BJ (cell line): ENCODE data around the gene SSH3. TPM values are rescaled to one million over a fixed set of nuclear protein-coding genes. Genes with fewer than 3 reads are reported as not detected.

Experiments used
- CTCF ChIA-PET: fragments of 350-600 bp; formaldehyde crosslinking; extraction: SDS; loops from one replicate; lab custom pipeline; 2021; ENCODE audit warnings: antibody characterized with exemption, inconsistent platforms; lab: Yijun Ruan, JAX
- POLR2A ChIA-PET: fragments of 300-600 bp; sonication (Branson Sonifier 250); formaldehyde crosslinking; extraction: SDS; loops from one replicate; lab custom pipeline; 2021; ENCODE audit warnings: antibody characterized with exemption; lab: Charles Lee
- DNase-seq: peaks from one replicate; pipeline ENCODE4 v3.0.0-alpha.2; 2011; ENCODE audit warnings: low read depth
- H3K27me3 ChIP-seq: 2 replicates; pipeline ENCODE4 v1.6.0; 2011; ENCODE audit warnings: low read length; ENCODE audit not compliant: control insufficient read depth, insufficient read depth
- H3K36me3 ChIP-seq: 2 replicates; pipeline ENCODE4 v1.5.1; 2011; ENCODE audit warnings: low read length; ENCODE audit not compliant: control insufficient read depth, insufficient read depth
- H3K4me3 ChIP-seq: 2 replicates; pipeline ENCODE4 v1.5.1; 2011; ENCODE audit warnings: low read depth, mild to moderate bottlenecking, control low read depth, low read length
- polyA plus RNA-seq: library from polyadenylated mRNA; depleted of rRNA; stranded (reverse); fragments of >200 nt; gene quantifications from 2 replicates; pipeline ENCODE4 v1.2.3, GENCODE V29; 2011
- TF ChIP-seq, protein P1 (sequence below): IDR thresholded peaks from 2 replicates; pipeline ENCODE4 v1.5.1; 2011; ENCODE audit warnings: low read depth, mild to moderate bottlenecking, control low read depth, inconsistent platforms, low read length, moderate library complexity; ENCODE audit not compliant: insufficient read depth

The SSH3 gene
- polyA plus RNA-seq, 1 experiment: 22.1 TPM

DNA sequence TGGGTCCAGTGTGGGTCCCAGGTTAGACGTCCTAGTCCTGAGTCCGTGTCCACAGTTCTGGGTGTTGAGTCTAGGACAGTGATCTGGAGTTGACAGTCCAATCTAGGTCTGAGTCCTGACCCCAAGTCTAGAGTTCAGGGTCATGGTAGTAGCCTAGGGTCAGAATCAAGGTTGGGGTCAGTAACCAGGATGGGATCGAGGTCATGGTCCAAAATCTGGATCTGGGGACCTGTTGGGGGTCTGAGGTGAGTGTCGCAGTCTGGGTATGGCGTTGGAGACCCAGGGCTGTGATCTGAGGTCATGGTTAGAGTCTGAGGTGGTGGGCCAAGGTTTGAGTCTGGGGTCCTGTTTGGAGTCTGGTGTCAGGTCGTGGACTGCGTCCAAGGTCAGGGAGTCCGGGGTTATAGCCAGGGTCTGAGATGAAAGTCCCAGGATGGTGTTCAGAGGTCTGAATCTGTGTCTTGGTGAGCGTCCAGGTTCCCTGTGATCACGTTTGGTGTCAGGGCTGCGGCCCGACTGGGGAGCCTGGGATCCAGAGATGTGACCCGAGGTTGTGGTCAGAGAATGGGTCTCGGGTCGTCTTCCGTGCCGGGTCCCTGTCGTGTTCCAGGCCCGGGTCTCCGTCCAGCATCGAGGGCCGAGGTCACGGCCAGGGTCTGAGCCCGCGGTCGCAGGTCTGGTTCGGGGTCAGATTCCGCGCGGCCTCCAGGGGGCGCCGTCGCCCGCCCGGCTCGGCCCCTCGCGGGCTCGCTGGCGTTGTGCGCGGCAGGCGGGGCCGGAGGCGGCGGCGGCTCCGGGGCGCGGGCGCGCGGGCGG lies 37.5 kb upstream of the SSH3 start:
- Histone ChIP-seq H3K27me3 (no peaks in the 10 kb centered on the region), H3K36me3 (peaks cover 9% of the 10 kb centered on the region), H3K4me3 (peak overlapping the region; percentile 32)
- CTCF ChIA-PET: interaction anchor here (1.0 to 4.9 kb wide), 7 partner anchors 52 to 117 kb away, joined by 3 to 133 read pairs (median 5); no protein-coding TSS in a partner anchor
- DNase-seq: no peak
- TF ChIP-seq, protein P1, sequence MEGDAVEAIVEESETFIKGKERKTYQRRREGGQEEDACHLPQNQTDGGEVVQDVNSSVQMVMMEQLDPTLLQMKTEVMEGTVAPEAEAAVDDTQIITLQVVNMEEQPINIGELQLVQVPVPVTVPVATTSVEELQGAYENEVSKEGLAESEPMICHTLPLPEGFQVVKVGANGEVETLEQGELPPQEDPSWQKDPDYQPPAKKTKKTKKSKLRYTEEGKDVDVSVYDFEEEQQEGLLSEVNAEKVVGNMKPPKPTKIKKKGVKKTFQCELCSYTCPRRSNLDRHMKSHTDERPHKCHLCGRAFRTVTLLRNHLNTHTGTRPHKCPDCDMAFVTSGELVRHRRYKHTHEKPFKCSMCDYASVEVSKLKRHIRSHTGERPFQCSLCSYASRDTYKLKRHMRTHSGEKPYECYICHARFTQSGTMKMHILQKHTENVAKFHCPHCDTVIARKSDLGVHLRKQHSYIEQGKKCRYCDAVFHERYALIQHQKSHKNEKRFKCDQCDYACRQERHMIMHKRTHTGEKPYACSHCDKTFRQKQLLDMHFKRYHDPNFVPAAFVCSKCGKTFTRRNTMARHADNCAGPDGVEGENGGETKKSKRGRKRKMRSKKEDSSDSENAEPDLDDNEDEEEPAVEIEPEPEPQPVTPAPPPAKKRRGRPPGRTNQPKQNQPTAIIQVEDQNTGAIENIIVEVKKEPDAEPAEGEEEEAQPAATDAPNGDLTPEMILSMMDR: peak; percentile 65
- POLR2A ChIA-PET: no interaction called here

DNA sequence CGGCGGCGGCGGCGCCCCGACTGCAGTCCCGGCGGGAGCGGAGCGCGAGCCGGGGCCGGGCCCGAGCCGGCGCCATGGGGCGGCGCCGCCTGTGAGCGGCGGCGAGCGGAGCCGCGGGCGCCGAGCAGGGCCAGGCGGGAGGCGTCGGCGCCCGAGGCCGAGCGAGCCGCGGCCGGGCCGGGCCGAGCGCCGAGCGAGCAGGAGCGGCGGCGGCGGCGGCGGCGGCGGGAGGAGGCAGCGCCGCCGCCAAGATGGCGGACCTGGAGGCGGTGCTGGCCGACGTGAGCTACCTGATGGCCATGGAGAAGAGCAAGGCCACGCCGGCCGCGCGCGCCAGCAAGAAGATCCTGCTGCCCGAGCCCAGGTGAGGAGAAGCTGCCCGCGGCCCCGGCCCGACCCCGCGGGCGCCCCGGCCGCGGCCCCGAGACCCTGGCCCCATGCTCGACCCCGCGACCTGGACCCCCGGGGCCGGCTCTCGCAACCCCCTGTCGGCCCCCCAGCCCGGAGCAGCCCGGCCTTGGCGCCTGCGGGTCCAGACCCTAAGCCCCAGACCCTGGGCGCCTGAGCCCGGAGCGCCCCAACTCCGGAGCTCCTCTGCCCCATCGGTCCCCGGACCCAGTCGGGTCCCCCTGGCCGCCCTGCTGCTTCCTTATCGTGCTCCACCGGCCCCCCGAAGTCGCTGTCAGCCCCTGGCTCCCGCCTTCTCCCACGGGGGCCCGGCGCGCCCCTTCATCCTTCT lies 36.7 kb upstream of the SSH3 start, which contains the start of gene GRK2:
TSS of gene GRK2 (plus strand) at position 25 of the 739 bp plus-strand sequence. CDS start at position 252, 227 bp downstream.
- CTCF ChIA-PET: interaction anchor here (0.7 to 2.5 kb wide), 10 partner anchors 22 to 116 kb away, joined by 3 to 31 read pairs (median 4); no protein-coding TSS in a partner anchor

DNA sequence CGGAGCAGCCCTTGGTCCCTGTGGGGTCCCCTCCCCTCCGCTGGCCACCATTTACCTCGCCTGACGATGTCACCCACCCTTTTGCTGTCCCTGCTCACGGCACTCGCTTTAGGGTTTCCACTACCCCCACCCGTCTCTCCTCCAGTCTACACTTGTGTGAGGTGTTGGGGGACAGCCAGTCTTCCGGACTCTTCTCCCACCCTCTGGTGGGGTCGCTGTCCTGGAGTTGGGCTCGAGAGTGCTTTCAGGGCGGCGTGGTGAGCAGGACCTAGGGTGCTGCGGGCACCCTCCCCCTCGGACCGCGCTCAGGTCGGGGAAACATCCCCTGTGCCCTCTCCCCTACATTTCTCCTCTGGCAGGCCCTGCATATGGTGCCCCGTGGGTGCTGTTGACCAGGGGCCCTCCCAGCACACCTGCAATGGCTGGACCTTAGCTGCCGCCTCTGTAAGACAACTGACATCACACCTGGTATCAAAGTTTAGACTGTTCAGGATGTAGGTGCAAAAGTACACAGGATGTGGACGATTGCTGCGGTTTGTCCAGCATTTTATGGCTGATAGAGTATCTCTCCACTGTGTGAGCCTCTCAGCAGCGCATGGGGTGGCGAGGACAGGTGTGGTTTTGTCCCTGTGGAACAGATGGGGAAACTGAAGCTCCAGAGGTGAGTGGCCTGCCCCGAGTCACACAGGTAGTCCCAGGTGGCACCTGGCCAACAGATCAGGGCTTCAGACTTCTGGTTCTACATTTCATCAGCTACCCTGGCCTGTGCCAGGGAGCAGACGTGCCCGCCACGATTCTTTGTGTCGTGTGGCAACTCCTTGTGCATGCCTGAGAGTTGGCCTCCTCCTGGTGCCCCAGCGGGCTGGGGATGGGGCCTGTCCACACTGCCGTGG lies 35.9 kb upstream of the SSH3 start:
- no peak for DNase-seq
- no peaks in the 10 kb centered on the region for H3K27me3 ChIP-seq
- H3K4me3 ChIP-seq: peak overlapping the region; percentile 81
- TF ChIP-seq, protein P1: no peak
- peaks cover 9% of the 10 kb centered on the region for H3K36me3 ChIP-seq
- ChIA-PET POLR2A (no interaction called here), CTCF (interaction anchor here (0.7 to 2.5 kb wide), 13 partner anchors 10 to 115 kb away, joined by 3 to 31 read pairs (median 4); no protein-coding TSS in a partner anchor)

More for the DNA sequence above, 36.7 kb upstream of the SSH3 start, which contains the start of gene GRK2:
- TF ChIP-seq, protein P1: no peak
- H3K4me3 ChIP-seq: peak within 1 kb of the TSS; percentile 81
- peaks cover 9% of the 10 kb centered on the region for H3K36me3 ChIP-seq
- no peaks in the 10 kb centered on the region for H3K27me3 ChIP-seq
- POLR2A ChIA-PET: no interaction called here
- no peak for DNase-seq

DNA sequence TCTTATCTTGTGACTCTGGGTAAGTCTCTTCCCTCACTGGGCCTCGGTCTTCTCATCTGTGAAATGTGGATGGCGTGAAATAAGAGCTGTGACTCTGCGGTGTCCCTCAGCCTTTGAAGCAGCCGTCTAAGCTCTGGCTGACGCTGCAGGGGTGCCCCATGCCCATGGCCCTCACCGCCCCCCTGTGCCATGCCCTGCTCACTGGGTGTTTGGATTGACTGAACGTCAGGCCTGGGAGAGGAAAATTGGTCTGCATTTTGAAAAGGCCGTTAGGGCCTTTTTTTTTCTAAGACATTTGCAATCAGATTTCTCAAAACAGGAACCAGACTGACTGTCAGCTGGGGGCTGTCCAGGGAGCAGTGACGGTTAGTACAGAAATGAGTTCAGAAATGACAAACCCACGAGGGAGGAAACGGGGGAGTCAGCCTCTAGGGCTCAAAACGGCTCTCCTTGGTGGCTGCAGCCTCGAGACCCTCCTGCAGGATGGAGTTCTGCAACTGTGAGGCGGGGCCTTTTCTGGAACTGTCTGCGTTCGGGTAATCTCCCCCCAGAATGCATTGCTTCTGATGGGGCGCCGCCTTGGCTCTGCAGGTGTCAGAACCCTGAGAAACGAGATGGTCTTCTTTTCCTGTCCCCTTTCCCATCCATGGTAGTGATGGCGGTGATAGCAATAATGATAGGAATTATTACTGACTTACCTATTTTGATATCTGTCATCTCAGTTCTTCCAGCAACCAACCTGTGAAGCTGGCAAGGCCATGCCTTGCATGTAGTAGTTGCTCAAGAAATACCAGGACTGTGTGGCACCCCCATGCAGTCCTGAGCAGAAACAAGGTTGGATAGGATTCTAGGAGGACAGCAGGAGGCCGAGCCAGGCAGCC lies 35.0 kb upstream of the SSH3 start:
- Histone ChIP-seq H3K27me3 (no peaks in the 10 kb centered on the region), H3K36me3 (peaks cover 9% of the 10 kb centered on the region), H3K4me3 (no peak overlapping the region)
- TF ChIP-seq, protein P1: no peak
- ChIA-PET POLR2A (no interaction called here), CTCF (interaction anchor here (0.6 to 2.5 kb wide), 8 partner anchors 9 to 351 kb away, joined by 3 to 31 read pairs (median 4); partner anchors contain the start of gene ANKRD13D)
- DNase-seq: no peak
